Endodermal cell (in vitro differentiated cells): ENCODE measurements around the gene NDUFS4. TPM values are rescaled to one million over a fixed set of nuclear protein-coding genes. Genes with fewer than 3 reads are reported as not detected.

Experiments
- DNase-seq: peaks from one replicate; pipeline ENCODE4 v3.0.0-alpha.2; 2017
- H3K27ac ChIP-seq: 2 replicates; pipeline ENCODE4 v1.5.1; 2013; ENCODE audit warnings: mild to moderate bottlenecking, low read depth, low read length, moderate library complexity
- H3K27me3 ChIP-seq: 2 replicates; pipeline ENCODE4 v1.6.1; 2013; ENCODE audit warnings: mild to moderate bottlenecking, low read length, moderate library complexity; ENCODE audit not compliant: insufficient read depth, control insufficient read depth, poor library complexity, severe bottlenecking
- H3K36me3 ChIP-seq: 2 replicates; pipeline ENCODE4 v1.7.0; 2013; ENCODE audit warnings: mild to moderate bottlenecking, low read length, moderate library complexity; ENCODE audit not compliant: control insufficient read depth, insufficient read depth
- H3K4me1 ChIP-seq: one replicate; pipeline ENCODE4 v1.7.0; 2013; ENCODE audit warnings: low read length; ENCODE audit not compliant: control insufficient read depth, insufficient read depth
- H3K4me3 ChIP-seq: 2 replicates; pipeline ENCODE4 v1.5.1; 2013; ENCODE audit warnings: mild to moderate bottlenecking, low read length, moderate library complexity
- H3K9ac ChIP-seq: 2 replicates; pipeline ENCODE4 v1.6.1; 2013; ENCODE audit warnings: mild to moderate bottlenecking, low read length, moderate library complexity; ENCODE audit not compliant: poor library complexity, severe bottlenecking; ENCODE audit errors: extremely low read depth
- H3K9me3 ChIP-seq: 2 replicates; pipeline ENCODE4 v1.6.1; 2013; ENCODE audit warnings: mild to moderate bottlenecking, low read length, moderate library complexity; ENCODE audit not compliant: control insufficient read depth
- H3K27ac Mint-ChIP-seq: 2 replicates; pipeline ENCODE4 v1.8.0; 2020; ENCODE audit warnings: mixed read lengths
- H3K27me3 Mint-ChIP-seq: 2 replicates; pipeline ENCODE4 v1.8.0; 2021; ENCODE audit warnings: mild to moderate bottlenecking, mixed read lengths; ENCODE audit not compliant: insufficient read depth
- H3K36me3 Mint-ChIP-seq: 2 replicates; pipeline ENCODE4 v1.8.0; 2020; ENCODE audit warnings: low read depth, mixed read lengths
- H3K4me1 Mint-ChIP-seq: 2 replicates; pipeline ENCODE4 v1.8.0; 2020; ENCODE audit warnings: mixed read lengths
- H3K4me3 Mint-ChIP-seq: 2 replicates; pipeline ENCODE4 v1.8.0; 2020; ENCODE audit warnings: mild to moderate bottlenecking, moderate library complexity, mixed read lengths
- H3K9me3 Mint-ChIP-seq: 2 replicates; pipeline ENCODE4 v1.8.0; 2020; ENCODE audit warnings: mild to moderate bottlenecking, mixed read lengths
- WGBS, 2 experiments: methylation state at CpG; one replicate each; pipeline versions ENCODE4 v1.1.5 to v1.1.7; 2013; ENCODE audit warnings: missing lambda C conversion rate in 2 of 2, mixed read lengths in 1 of 2; ENCODE audit not compliant: insufficient coverage in 1 of 2, insufficient read length in 1 of 2; 5-methylcytosine and 5-hydroxymethylcytosine counted together
- long read RNA-seq, 4 experiments: library from polyadenylated mRNA in 2 of 4; library from RNA in 1 of 4; library from capped mRNA in 1 of 4; stranded (forward) in 3 of 4; unstranded in 1 of 4; transcript quantifications; one replicate each; pipeline ENCODE4 v2.0.0, GENCODE V29; 2020 to 2021; ENCODE audit warnings: inconsistent platforms in 1 of 4
- polyA plus RNA-seq, 2 experiments: library from polyadenylated mRNA; stranded (reverse); fragments of 50-300 nt; gene quantifications; one replicate each; pipeline ENCODE4 v1.2.3, GENCODE V29; 2013
- total RNA-seq, 2 donors: library from RNA; stranded (reverse); fragmentation: NEBNext Ultra II Directional in 1 of 2; extraction: Animal tissue kit (Norgen Biotek cat#: 25700) in 1 of 2; gene quantifications; 2 replicates in 1 of 2; 3 replicates in 1 of 2; pipeline ENCODE4 v1.2.1, GENCODE V29; 2021
- TF ChIP-seq, protein P1 (sequence below): fragments of 200-600 bp; sonication (generic); conservative IDR thresholded peaks from 2 replicates; pipeline ENCODE4 v1.5.0; 2021; ENCODE audit warnings: antibody characterized with exemption, mild to moderate bottlenecking

NDUFS4 gene
- 10 to 100 TPM; 55.0 to 88.3 TPM for total RNA-seq
- polyA plus RNA-seq (2013, experiment 1 of 2), result 169 TPM
- 161 TPM for polyA plus RNA-seq (2013, experiment 2 of 2)
- long read RNA-seq, experiment 1, transcript NDUFS4-201 (5 exons, 675 nt), result major isoform, 45 of 53 reads
- long read RNA-seq, experiment 1, partial matches to known transcripts, result 5 of 53 reads
- long read RNA-seq, experiment 1, other reads (novel, unspliced or antisense), result 2 of 53 reads
- long read RNA-seq, experiment 2, transcript NDUFS4-201 (5 exons, 675 nt), result major isoform, 42 of 49 reads
- long read RNA-seq, experiment 2, partial matches to known transcripts, result 1 of 49 reads
- long read RNA-seq, experiment 2, other reads (novel, unspliced or antisense), result 4 of 49 reads
- long read RNA-seq, experiment 3, transcript NDUFS4-201 (5 exons, 675 nt), result major isoform, 8 of 9 reads
- long read RNA-seq, experiment 3, partial matches to known transcripts, result 1 of 9 reads
- long read RNA-seq, experiment 3, other reads (novel, unspliced or antisense), result 0 of 9 reads
- long read RNA-seq, experiment 4, transcript NDUFS4-204 (6 exons, 833 nt), result minor isoform, 8 of 38 reads
- long read RNA-seq, experiment 4, transcript NDUFS4-201 (5 exons, 675 nt), result major isoform, 26 of 38 reads
- long read RNA-seq, experiment 4, partial matches to known transcripts, result 3 of 38 reads
- long read RNA-seq, experiment 4, other reads (novel, unspliced or antisense), result 1 of 38 reads

GRCh38 chr5:53560506-53561191 lies at the start of gene NDUFS4:
Gene NDUFS4, plus strand, starts transcription at chr5:53560639. Its CDS starts 24 bp downstream, at chr5:53560663.
- Mint-ChIP-seq H3K9me3 (peaks cover 16% of the 10 kb centered on the region), H3K27me3 (peaks cover 2% of the 10 kb centered on the region), H3K27ac (peak within 1 kb of the TSS; percentile 98), H3K4me3 (peak within 1 kb of the TSS; percentile 97), H3K4me1 (peaks cover 16% of the 10 kb centered on the region), H3K36me3 (peaks cover 8% of the 10 kb centered on the region)
- 0 to 1% methylated on average over 20 to 30 of the region's 30 CpGs for WGBS, 2 experiments
- TF ChIP-seq, protein P1, sequence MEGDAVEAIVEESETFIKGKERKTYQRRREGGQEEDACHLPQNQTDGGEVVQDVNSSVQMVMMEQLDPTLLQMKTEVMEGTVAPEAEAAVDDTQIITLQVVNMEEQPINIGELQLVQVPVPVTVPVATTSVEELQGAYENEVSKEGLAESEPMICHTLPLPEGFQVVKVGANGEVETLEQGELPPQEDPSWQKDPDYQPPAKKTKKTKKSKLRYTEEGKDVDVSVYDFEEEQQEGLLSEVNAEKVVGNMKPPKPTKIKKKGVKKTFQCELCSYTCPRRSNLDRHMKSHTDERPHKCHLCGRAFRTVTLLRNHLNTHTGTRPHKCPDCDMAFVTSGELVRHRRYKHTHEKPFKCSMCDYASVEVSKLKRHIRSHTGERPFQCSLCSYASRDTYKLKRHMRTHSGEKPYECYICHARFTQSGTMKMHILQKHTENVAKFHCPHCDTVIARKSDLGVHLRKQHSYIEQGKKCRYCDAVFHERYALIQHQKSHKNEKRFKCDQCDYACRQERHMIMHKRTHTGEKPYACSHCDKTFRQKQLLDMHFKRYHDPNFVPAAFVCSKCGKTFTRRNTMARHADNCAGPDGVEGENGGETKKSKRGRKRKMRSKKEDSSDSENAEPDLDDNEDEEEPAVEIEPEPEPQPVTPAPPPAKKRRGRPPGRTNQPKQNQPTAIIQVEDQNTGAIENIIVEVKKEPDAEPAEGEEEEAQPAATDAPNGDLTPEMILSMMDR, result no peak
- Histone ChIP-seq H3K4me1 (peaks cover 5% of the 10 kb centered on the region), H3K9ac (peak within 1 kb of the TSS; percentile 68), H3K27ac (peak within 1 kb of the TSS; percentile 76), H3K9me3 (peaks cover 13% of the 10 kb centered on the region), H3K36me3 (peaks cover 8% of the 10 kb centered on the region), H3K27me3 (no peaks in the 10 kb centered on the region), H3K4me3 (peak within 1 kb of the TSS; percentile 91)
- peak; percentile 94 for DNase-seq

DNA sequence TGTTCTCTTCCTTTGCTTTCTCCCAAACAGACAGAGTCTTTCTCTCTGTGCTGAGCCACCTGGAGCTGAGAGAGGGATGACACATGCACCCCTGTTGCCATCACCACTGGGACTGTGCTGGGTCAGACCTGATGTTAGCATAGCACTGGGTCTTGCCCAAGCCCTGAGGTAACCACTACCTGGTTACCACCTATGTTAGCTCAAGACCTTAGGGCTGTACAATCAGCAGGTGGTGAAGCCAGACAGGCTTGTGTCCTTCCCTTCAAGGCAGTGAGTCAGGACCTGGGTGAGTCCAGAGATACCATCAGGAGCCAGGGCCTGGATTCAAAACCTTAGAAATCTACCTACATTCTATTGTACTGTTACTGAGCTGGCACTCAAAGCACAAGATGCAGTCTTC lies 47.9 kb upstream of the NDUFS4 start:
- peaks cover 29% of the 10 kb centered on the region for H3K9me3 Mint-ChIP-seq
- H3K4me1 Mint-ChIP-seq, result no peaks in the 10 kb centered on the region
- peaks cover 23% of the 10 kb centered on the region for H3K9me3 ChIP-seq
- H3K27me3 Mint-ChIP-seq, result no peaks in the 10 kb centered on the region
- H3K36me3 ChIP-seq, result no peaks in the 10 kb centered on the region
- H3K4me3 ChIP-seq, result no peak overlapping the region
- TF ChIP-seq, protein P1, result no peak
- no peak overlapping the region for H3K27ac Mint-ChIP-seq
- H3K27me3 ChIP-seq, result no peaks in the 10 kb centered on the region
- peaks cover 3% of the 10 kb centered on the region for H3K36me3 Mint-ChIP-seq
- H3K4me1 ChIP-seq, result no peaks in the 10 kb centered on the region
- H3K9ac ChIP-seq, result no peak overlapping the region
- no peak overlapping the region for H3K27ac ChIP-seq
- DNase-seq, result no peak
- H3K4me3 Mint-ChIP-seq, result no peak overlapping the region

GRCh38 chr5:53515988-53516387 lies 44.5 kb upstream of the NDUFS4 start:
- H3K27ac Mint-ChIP-seq, result no peak overlapping the region
- H3K9me3 Mint-ChIP-seq, result peaks cover 9% of the 10 kb centered on the region
- no peak overlapping the region for H3K9ac ChIP-seq
- H3K4me3 ChIP-seq, result no peak overlapping the region
- TF ChIP-seq, protein P1, result no peak
- no peak for DNase-seq
- no peak overlapping the region for H3K27ac ChIP-seq
- H3K27me3 Mint-ChIP-seq, result no peaks in the 10 kb centered on the region
- peaks cover 7% of the 10 kb centered on the region for H3K9me3 ChIP-seq
- no peaks in the 10 kb centered on the region for H3K27me3 ChIP-seq
- no peaks in the 10 kb centered on the region for H3K4me1 Mint-ChIP-seq
- WGBS, 2 experiments, result 96% methylated on average over 6 of the region's 6 CpGs; no CpG with 5 or more reads in 1 of the 2 experiments
- H3K36me3 Mint-ChIP-seq, result no peaks in the 10 kb centered on the region
- H3K36me3 ChIP-seq, result no peaks in the 10 kb centered on the region
- H3K4me1 ChIP-seq, result no peaks in the 10 kb centered on the region
- H3K4me3 Mint-ChIP-seq, result no peak overlapping the region
